HUES64 (cell line): ENCODE measurements around the gene SCN5A.

Source experiments
- H3K27ac ChIP-seq: 2 replicates; pipeline ENCODE4 v1.7.0; 2013; ENCODE audit warnings: low read depth, low read length, inconsistent platforms
- H3K27me3 ChIP-seq: 2 replicates; pipeline ENCODE4 v1.6.1; 2013; ENCODE audit warnings: mild to moderate bottlenecking, low read length; ENCODE audit not compliant: insufficient read depth
- H3K36me3 ChIP-seq: 2 replicates; pipeline ENCODE4 v1.6.1; 2013; ENCODE audit warnings: mild to moderate bottlenecking, low read length; ENCODE audit not compliant: insufficient read depth
- H3K4me1 ChIP-seq: 2 replicates; pipeline ENCODE4 v1.6.1; 2013; ENCODE audit warnings: mild to moderate bottlenecking, low read length, moderate library complexity; ENCODE audit not compliant: insufficient read depth
- H3K4me3 ChIP-seq: 2 replicates; pipeline ENCODE4 v1.5.1; 2013; ENCODE audit warnings: mild to moderate bottlenecking, low read length, moderate library complexity
- H3K9ac ChIP-seq: 2 replicates; pipeline ENCODE4 v1.6.1; 2013; ENCODE audit warnings: mild to moderate bottlenecking, low read depth, low read length
- H3K9me3 ChIP-seq: 2 replicates; pipeline ENCODE4 v1.6.1; 2013; ENCODE audit warnings: low read depth, low read length; ENCODE audit not compliant: insufficient read depth
- WGBS: fragments of 150-250, 120-280 bp; methylation state at CpG from one replicate; pipeline ENCODE4 v1.1.7; 2013; ENCODE audit warnings: missing lambda C conversion rate; 5-methylcytosine and 5-hydroxymethylcytosine counted together

The SCN5A gene

GRCh38 chr3:38620236-38620635 lies 29.3 kb downstream of the SCN5A start:
- H3K27ac ChIP-seq = no peak overlapping the region
- H3K9me3 ChIP-seq = no peaks in the 10 kb centered on the region
- WGBS = 92% methylated on average over 5 of the region's 5 CpGs
- H3K36me3 ChIP-seq = no peaks in the 10 kb centered on the region
- H3K9ac ChIP-seq = no peak overlapping the region
- H3K4me3 ChIP-seq = no peak overlapping the region
- no peaks in the 10 kb centered on the region for H3K27me3 ChIP-seq
- 0 out of 2 replicates have a peak, but pooled peaks cover 3% of the 10 kb centered on the region for H3K4me1 ChIP-seq

DNA sequence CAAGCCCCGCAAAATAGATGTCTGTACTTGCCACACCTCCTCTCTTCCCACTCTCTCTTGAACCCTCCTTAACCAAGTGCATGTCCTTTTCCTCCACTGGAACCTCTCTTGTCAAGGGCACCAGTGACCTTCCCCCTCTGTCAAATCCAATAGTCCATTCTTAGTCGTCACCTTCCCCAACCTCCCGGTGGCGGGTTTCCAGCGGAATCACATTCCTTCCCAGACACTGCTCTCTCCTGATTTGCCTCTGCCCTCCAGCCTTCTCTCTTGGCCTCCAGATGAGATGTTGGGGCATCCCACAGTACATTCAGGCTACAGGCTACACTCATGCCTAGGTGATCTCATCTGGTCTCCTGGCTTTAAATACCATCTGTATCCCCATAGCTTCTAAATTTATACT lies 31.1 kb downstream of the SCN5A start:
- 91% methylated on average over 5 of the region's 5 CpGs for WGBS

GRCh38 chr3:38617586-38617985 lies 31.9 kb downstream of the SCN5A start:
- no peak overlapping the region for H3K4me3 ChIP-seq
- no peaks in the 10 kb centered on the region for H3K36me3 ChIP-seq
- no peaks in the 10 kb centered on the region for H3K9me3 ChIP-seq
- H3K9ac ChIP-seq = no peak overlapping the region
- 90% methylated on average over 5 of the region's 5 CpGs for WGBS
- H3K27me3 ChIP-seq = no peaks in the 10 kb centered on the region
- H3K4me1 ChIP-seq = 0 out of 2 replicates have a peak, but pooled peaks cover 3% of the 10 kb centered on the region
- no peak overlapping the region for H3K27ac ChIP-seq

More for the DNA sequence above, 31.1 kb downstream of the SCN5A start:
- Histone ChIP-seq H3K4me3 (no peak overlapping the region), H3K4me1 (0 out of 2 replicates have a peak, but pooled peaks cover 3% of the 10 kb centered on the region), H3K36me3 (no peaks in the 10 kb centered on the region), H3K27me3 (no peaks in the 10 kb centered on the region), H3K9me3 (no peaks in the 10 kb centered on the region), H3K9ac (no peak overlapping the region), H3K27ac (no peak overlapping the region)

GRCh38 chr3:38617137-38617536 lies 32.4 kb downstream of the SCN5A start:
- Histone ChIP-seq H3K4me1 (0 out of 2 replicates have a peak, but pooled peaks cover 3% of the 10 kb centered on the region), H3K4me3 (no peak overlapping the region), H3K9me3 (no peaks in the 10 kb centered on the region), H3K36me3 (no peaks in the 10 kb centered on the region), H3K27ac (no peak overlapping the region), H3K9ac (no peak overlapping the region), H3K27me3 (no peaks in the 10 kb centered on the region)
- WGBS = 75% methylated on average over 5 of the region's 5 CpGs

GRCh38 chr3:38616658-38617057 lies 32.8 kb downstream of the SCN5A start:
- H3K4me1 ChIP-seq = 0 out of 2 replicates have a peak, but pooled peaks cover 3% of the 10 kb centered on the region
- 33% methylated on average over 2 of the region's 2 CpGs for WGBS
- no peaks in the 10 kb centered on the region for H3K36me3 ChIP-seq
- no peaks in the 10 kb centered on the region for H3K27me3 ChIP-seq
- H3K9ac ChIP-seq = no peak overlapping the region
- H3K27ac ChIP-seq = no peak overlapping the region
- no peak overlapping the region for H3K4me3 ChIP-seq
- H3K9me3 ChIP-seq = no peaks in the 10 kb centered on the region

- Histone ChIP-seq H3K27ac (no peak overlapping the region), H3K36me3 (no peaks in the 10 kb centered on the region), H3K9ac (no peak overlapping the region), H3K27me3 (no peaks in the 10 kb centered on the region), H3K4me1 (0 out of 2 replicates have a peak, but pooled peaks cover 3% of the 10 kb centered on the region), H3K4me3 (no peak overlapping the region), H3K9me3 (no peaks in the 10 kb centered on the region)
- WGBS = 90% methylated on average over 1 of the region's 1 CpG
Observed at GRCh38 chr3:38616111-38616510, 33.4 kb downstream of the SCN5A start.

DNA sequence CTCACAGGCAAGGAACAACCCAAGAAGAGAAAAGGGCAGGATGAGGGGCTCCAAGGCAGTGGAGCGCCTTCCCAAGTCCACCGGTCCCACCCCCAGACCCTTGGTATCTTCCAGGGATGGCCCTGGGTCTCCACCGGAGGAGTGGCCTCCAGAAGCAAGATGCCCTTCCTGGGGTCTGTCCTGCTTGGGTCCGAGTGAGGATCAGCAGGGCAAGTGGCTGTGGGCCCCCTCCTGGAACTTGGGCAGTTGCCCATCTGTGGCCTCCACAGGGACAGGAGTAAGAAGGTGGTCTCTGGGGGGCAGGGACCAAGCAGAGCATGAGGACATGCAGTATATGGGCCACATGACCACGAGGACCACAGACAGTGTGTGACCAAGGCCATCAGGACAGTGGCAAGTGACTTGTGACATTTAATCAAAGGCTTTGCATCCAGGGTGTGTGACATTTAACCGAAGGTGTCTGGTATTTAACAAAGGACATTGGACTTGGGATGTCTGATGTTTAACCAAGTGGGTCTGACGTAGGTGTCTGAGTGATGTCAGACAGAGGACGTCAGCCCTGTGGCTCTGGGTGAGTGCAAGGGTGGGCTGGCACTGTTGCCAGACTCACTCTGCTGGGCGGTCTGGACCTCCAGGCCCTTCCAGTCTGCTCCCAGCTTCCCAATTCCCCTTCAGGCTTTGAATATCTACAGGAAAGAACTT lies 34.7 kb downstream of the SCN5A start:
- Histone ChIP-seq H3K27me3 (no peaks in the 10 kb centered on the region), H3K4me3 (no peak overlapping the region), H3K36me3 (no peaks in the 10 kb centered on the region), H3K4me1 (0 out of 2 replicates have a peak, but pooled peaks cover 3% of the 10 kb centered on the region), H3K9me3 (no peaks in the 10 kb centered on the region), H3K27ac (no peak overlapping the region), H3K9ac (no peak overlapping the region)
- WGBS = 94% methylated on average over 9 of the region's 9 CpGs

DNA sequence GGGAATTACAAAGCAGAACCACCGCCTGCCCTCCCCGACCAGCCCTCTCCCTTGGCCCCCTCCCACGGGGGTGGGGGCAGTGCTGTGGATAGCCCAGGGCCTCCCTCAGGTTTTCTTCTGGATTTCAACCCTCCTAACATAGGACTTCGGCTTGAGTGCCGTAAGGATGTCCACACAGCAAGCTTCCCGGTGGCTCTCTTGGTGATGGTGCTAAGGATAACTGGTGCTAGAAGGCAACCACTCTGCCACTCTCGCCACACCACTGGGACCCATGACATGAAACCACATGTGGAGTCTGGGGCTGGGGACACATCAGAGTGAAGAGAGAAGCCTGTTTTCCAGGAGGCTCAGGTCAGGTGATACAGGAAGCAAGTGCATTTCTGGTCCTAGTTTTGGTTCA lies 35.4 kb downstream of the SCN5A start:
- Histone ChIP-seq H3K36me3 (no peaks in the 10 kb centered on the region), H3K4me1 (0 out of 2 replicates have a peak, but pooled peaks cover 3% of the 10 kb centered on the region), H3K27me3 (no peaks in the 10 kb centered on the region), H3K4me3 (no peak overlapping the region), H3K9me3 (no peaks in the 10 kb centered on the region), H3K27ac (no peak overlapping the region), H3K9ac (no peak overlapping the region)
- WGBS = 91% methylated on average over 7 of the region's 7 CpGs

DNA sequence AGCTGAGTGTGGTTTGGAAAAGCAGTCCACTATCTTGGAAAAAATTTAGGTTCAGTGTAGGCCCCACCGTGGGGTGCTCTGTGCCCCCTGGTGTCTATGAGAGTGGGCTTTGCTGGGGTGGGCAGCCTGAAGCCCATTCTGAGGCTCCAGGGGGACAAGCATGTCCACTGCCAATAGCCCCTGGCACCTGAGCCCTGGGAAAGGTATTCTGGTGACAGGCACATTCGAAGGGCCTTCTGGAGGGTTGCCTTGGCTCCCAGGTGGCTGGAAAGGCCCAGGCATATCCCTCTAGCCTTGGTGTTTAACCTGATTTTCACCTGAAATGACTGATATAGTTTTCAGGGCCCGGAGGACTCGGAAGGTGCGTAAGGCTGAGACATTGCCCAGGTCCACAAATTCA lies 36.1 kb downstream of the SCN5A start:
- H3K9me3 ChIP-seq = no peaks in the 10 kb centered on the region
- H3K4me3 ChIP-seq = no peak overlapping the region
- H3K36me3 ChIP-seq = no peaks in the 10 kb centered on the region
- H3K27me3 ChIP-seq = no peaks in the 10 kb centered on the region
- no peak overlapping the region for H3K27ac ChIP-seq
- 96% methylated on average over 5 of the region's 5 CpGs for WGBS
- H3K4me1 ChIP-seq = 0 out of 2 replicates have a peak, but pooled peaks cover 3% of the 10 kb centered on the region
- no peak overlapping the region for H3K9ac ChIP-seq

DNA sequence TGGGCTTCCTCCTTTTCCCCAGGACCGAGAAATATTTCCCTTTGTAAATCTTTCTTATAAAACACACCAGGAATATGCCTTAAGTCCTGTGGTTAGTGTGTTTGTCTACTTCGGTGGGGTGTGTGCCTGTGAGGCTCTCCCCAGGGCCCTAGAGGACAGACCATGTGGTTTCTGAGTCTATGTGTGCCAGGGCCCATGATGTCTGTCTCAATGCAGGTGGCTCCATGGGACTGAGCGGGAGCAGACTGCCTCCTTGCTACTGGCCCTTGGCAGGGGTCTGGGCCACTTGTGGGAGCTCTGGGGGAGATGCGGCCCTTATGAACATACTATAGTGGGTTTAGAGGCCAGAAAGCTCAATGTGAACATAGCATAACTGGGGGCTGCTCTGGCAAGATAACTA lies 37.6 kb downstream of the SCN5A start:
- Histone ChIP-seq H3K27ac (no peak overlapping the region), H3K27me3 (no peaks in the 10 kb centered on the region), H3K36me3 (no peaks in the 10 kb centered on the region), H3K4me3 (no peak overlapping the region), H3K4me1 (0 out of 2 replicates have a peak, but pooled peaks cover 2% of the 10 kb centered on the region), H3K9me3 (no peaks in the 10 kb centered on the region), H3K9ac (no peak overlapping the region)
- 93% methylated on average over 3 of the region's 4 CpGs for WGBS

DNA sequence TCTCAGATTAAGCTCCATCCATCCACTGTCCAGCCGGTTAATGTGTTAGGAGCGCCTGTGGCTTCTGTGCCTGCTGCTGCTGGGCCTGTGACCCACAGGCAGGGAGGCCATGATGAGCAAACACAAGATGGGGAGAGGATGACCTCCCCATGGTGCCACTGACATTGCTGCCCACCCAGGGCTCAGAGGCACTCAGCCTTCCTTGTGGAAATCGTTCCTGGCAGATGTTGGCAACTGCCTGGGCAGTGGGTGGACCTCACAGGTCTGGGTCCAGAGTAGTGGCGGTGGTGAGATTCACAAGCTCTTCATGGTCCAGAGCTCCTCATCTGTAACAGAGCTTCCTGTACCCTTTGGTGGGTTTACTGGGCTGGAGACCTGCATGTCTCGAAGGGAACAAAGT lies 38.6 kb downstream of the SCN5A start:
- H3K27ac ChIP-seq = no peak overlapping the region
- WGBS = 91% methylated on average over 5 of the region's 5 CpGs
- H3K4me3 ChIP-seq = no peak overlapping the region
- no peaks in the 10 kb centered on the region for H3K36me3 ChIP-seq
- no peaks in the 10 kb centered on the region for H3K27me3 ChIP-seq
- H3K9me3 ChIP-seq = no peaks in the 10 kb centered on the region
- H3K9ac ChIP-seq = no peak overlapping the region
- H3K4me1 ChIP-seq = no peaks in the 10 kb centered on the region
